Astrocyte (in vitro differentiated cells and primary cell): ENCODE measurements around the gene CD1D. TPM values are rescaled to one million over a fixed set of nuclear protein-coding genes. Genes with fewer than 3 reads are reported as not detected.

Source experiments
- DNase-seq: peaks from one replicate; pipeline ENCODE4 v3.0.0-alpha.2; 2010; ENCODE audit warnings: low read depth
- FAIRE-seq: peaks from 2 replicates; lab custom pipeline; 2011; peaks lifted over from hg19 to GRCh38; lab: Jason Lieb, UNC
- H2AFZ ChIP-seq: 2 replicates; pipeline ENCODE4 v1.6.0; 2012; ENCODE audit warnings: low read depth, low read length, inconsistent platforms
- H3K27ac ChIP-seq: 2 replicates; pipeline ENCODE4 v1.5.1; 2011; ENCODE audit warnings: low read depth, low read length, inconsistent platforms
- H3K27me3 ChIP-seq: 2 replicates; pipeline ENCODE4 v1.6.0; 2011; ENCODE audit warnings: low read length, inconsistent platforms; ENCODE audit not compliant: insufficient read depth
- H3K36me3 ChIP-seq: 2 replicates; pipeline ENCODE4 v1.5.1; 2011; ENCODE audit warnings: low read length, inconsistent platforms; ENCODE audit not compliant: insufficient read depth
- H3K4me1 ChIP-seq: 2 replicates; pipeline ENCODE4 v1.5.1; 2011; ENCODE audit warnings: low read length, inconsistent platforms; ENCODE audit not compliant: insufficient read depth
- H3K4me2 ChIP-seq: 2 replicates; pipeline ENCODE4 v1.6.0; 2012; ENCODE audit warnings: low read length, inconsistent platforms
- H3K4me3 ChIP-seq: 2 replicates; pipeline ENCODE4 v1.5.1; 2011; ENCODE audit warnings: low read depth, mild to moderate bottlenecking, low read length, inconsistent platforms; ENCODE audit not compliant: insufficient read depth
- H3K79me2 ChIP-seq: 2 replicates; pipeline ENCODE4 v1.6.0; 2012; ENCODE audit warnings: mild to moderate bottlenecking, low read length, inconsistent platforms; ENCODE audit not compliant: insufficient read depth
- H3K9ac ChIP-seq: 2 replicates; pipeline ENCODE4 v1.6.0; 2012; ENCODE audit warnings: mild to moderate bottlenecking, low read length, inconsistent platforms
- H3K9me3 ChIP-seq: 2 replicates; pipeline ENCODE4 v1.5.1; 2012; ENCODE audit warnings: low read depth, mild to moderate bottlenecking, low read length, inconsistent platforms; ENCODE audit not compliant: insufficient read depth
- H4K20me1 ChIP-seq: 2 replicates; pipeline ENCODE4 v1.6.0; 2012; ENCODE audit warnings: low read length, inconsistent platforms; ENCODE audit not compliant: insufficient read depth
- H3K27ac Mint-ChIP-seq: one replicate; pipeline ENCODE4 v1.8.0; 2021; ENCODE audit warnings: mild to moderate bottlenecking, mixed read lengths; ENCODE audit not compliant: unreplicated experiment
- H3K27me3 Mint-ChIP-seq: one replicate; pipeline ENCODE4 v1.8.0; 2021; ENCODE audit warnings: low read depth, mixed read lengths; ENCODE audit not compliant: unreplicated experiment
- H3K36me3 Mint-ChIP-seq: one replicate; pipeline ENCODE4 v1.8.0; 2021; ENCODE audit warnings: low read depth, mixed read lengths; ENCODE audit not compliant: unreplicated experiment
- H3K4me1 Mint-ChIP-seq: one replicate; pipeline ENCODE4 v1.8.0; 2021; ENCODE audit warnings: low read depth, mixed read lengths; ENCODE audit not compliant: unreplicated experiment
- H3K4me3 Mint-ChIP-seq: one replicate; pipeline ENCODE4 v1.8.0; 2021; ENCODE audit warnings: mild to moderate bottlenecking, moderate library complexity, mixed read lengths; ENCODE audit not compliant: unreplicated experiment
- H3K9me3 Mint-ChIP-seq: one replicate; pipeline ENCODE4 v1.8.0; 2021; ENCODE audit warnings: mild to moderate bottlenecking, mixed read lengths; ENCODE audit not compliant: unreplicated experiment
- EZH2 ChIP-seq: IDR thresholded peaks from 2 replicates; pipeline ENCODE4 v1.6.1; 2012; ENCODE audit warnings: mild to moderate bottlenecking, low read length, inconsistent platforms; ENCODE audit not compliant: insufficient read depth
- total RNA-seq: library from RNA; stranded (reverse); gene quantifications from 2 replicates; pipeline ENCODE4 v1.2.1, GENCODE V29; 2021
- TF ChIP-seq, protein P1 (sequence below): IDR thresholded peaks from 2 replicates; pipeline ENCODE4 v1.5.1; 2011; ENCODE audit warnings: low read depth, mild to moderate bottlenecking, inconsistent platforms, low read length, moderate library complexity; ENCODE audit not compliant: insufficient read depth

The CD1D gene
- total RNA-seq, 1 donor from 2014 or later, result 0.18 TPM

DNA sequence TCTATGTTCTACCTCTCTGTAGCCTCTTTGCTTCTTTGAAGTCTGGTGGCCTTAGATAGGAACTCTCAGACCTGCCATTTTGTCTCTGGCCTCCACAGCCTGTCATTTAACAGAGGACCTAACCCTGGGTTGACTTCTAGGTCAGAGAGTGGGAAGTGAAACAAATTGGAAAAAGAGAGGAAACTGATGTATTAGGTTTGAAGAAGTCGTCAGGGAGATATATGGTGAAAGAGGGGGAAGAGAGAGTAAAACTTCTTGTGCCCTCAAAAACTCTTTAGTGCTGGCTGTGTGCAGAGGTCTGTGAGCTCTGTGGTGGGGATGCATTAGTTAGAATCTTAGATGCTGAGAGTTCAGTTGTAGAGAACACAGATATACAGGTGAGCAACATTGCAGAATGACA, 30.2 kb upstream of the CD1D start:
- no peak overlapping the region for H3K4me3 ChIP-seq
- no peaks in the 10 kb centered on the region for H4K20me1 ChIP-seq
- no peak overlapping the region for H3K4me2 ChIP-seq
- Mint-ChIP-seq H3K36me3 (no peaks in the 10 kb centered on the region), H3K4me3 (no peak overlapping the region), H3K27ac (no peak overlapping the region), H3K9me3 (no peaks in the 10 kb centered on the region), H3K4me1 (peaks cover 21% of the 10 kb centered on the region), H3K27me3 (peaks cover 1% of the 10 kb centered on the region)
- H3K4me1 ChIP-seq, result peaks cover 10% of the 10 kb centered on the region
- TF ChIP-seq EZH2, result no peak
- TF ChIP-seq, protein P1, sequence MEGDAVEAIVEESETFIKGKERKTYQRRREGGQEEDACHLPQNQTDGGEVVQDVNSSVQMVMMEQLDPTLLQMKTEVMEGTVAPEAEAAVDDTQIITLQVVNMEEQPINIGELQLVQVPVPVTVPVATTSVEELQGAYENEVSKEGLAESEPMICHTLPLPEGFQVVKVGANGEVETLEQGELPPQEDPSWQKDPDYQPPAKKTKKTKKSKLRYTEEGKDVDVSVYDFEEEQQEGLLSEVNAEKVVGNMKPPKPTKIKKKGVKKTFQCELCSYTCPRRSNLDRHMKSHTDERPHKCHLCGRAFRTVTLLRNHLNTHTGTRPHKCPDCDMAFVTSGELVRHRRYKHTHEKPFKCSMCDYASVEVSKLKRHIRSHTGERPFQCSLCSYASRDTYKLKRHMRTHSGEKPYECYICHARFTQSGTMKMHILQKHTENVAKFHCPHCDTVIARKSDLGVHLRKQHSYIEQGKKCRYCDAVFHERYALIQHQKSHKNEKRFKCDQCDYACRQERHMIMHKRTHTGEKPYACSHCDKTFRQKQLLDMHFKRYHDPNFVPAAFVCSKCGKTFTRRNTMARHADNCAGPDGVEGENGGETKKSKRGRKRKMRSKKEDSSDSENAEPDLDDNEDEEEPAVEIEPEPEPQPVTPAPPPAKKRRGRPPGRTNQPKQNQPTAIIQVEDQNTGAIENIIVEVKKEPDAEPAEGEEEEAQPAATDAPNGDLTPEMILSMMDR, result no peak
- no peak overlapping the region for H3K27ac ChIP-seq
- H3K36me3 ChIP-seq, result no peaks in the 10 kb centered on the region
- DNase-seq (no peak), FAIRE-seq (no peak)
- peak overlapping the region; percentile 97 for H2AFZ ChIP-seq
- no peak overlapping the region for H3K9ac ChIP-seq
- no peaks in the 10 kb centered on the region for H3K79me2 ChIP-seq
- no peaks in the 10 kb centered on the region for H3K9me3 ChIP-seq
- H3K27me3 ChIP-seq, result no peaks in the 10 kb centered on the region

DNA sequence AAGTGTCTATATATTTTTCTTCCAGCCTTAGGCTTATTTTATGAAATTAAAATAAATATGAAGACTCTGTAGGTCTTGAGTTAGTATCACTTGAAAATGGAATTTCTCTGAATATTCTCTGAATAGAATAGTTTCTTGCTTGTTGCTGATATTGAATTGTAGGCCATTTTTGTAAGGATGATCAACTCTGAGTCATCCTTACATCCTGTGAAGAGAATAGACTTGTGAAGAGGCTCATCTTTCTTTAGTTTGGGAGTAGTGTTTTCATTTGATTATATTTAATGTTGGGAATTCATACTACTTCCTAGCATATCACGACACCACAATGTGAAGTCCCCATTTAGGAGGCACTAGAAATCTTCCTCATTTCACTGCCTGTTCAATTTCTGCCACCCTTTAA, 27.5 kb upstream of the CD1D start:
- Histone ChIP-seq H3K36me3 (no peaks in the 10 kb centered on the region), H3K9ac (no peak overlapping the region), H3K4me2 (no peak overlapping the region), H3K27ac (no peak overlapping the region), H3K79me2 (no peaks in the 10 kb centered on the region), H3K9me3 (no peaks in the 10 kb centered on the region), H4K20me1 (no peaks in the 10 kb centered on the region), H2AFZ (no peak overlapping the region), H3K27me3 (no peaks in the 10 kb centered on the region), H3K4me3 (no peak overlapping the region), H3K4me1 (peaks cover 4% of the 10 kb centered on the region)
- FAIRE-seq, result no peak
- no peak overlapping the region for H3K4me3 Mint-ChIP-seq
- TF ChIP-seq, protein P1, result no peak
- TF ChIP-seq EZH2, result no peak
- no peak overlapping the region for H3K27ac Mint-ChIP-seq
- H3K4me1 Mint-ChIP-seq, result peaks cover 14% of the 10 kb centered on the region
- H3K36me3 Mint-ChIP-seq, result no peaks in the 10 kb centered on the region
- DNase-seq, result no peak
- peaks cover 1% of the 10 kb centered on the region for H3K27me3 Mint-ChIP-seq
- no peaks in the 10 kb centered on the region for H3K9me3 Mint-ChIP-seq

DNA sequence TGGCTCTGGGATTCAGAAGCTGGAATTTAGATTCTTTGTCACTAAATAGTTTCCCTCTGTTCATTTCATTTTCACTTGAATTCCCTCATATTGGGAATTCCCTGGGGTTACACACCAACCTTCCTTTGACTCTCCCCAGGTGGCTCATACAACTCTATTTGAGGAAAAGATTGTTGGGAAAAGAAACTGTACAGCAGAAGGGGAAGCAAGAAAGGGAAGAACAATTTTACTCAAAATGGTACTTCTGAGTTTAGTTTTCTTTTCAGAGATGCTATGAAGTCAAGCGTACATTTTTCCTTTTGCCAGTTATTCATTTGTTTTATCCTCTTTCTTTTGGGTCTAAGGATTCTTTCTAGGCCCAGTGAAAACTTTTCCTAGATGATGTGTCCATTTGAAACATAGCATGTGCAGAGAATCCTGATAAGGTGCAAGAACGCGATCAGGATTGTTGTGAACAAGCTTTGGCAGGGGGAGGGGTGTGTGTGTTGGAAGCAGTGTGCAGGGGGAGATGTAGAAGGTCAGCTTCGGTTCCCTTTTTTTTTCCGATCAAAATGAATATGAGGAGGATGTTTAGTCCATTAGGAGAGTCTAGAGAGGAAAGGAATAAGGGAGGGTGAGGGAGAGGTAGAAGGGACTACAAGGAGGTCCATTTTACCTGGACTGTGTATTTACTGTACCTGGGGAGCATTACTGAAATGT, 26.8 kb upstream of the CD1D start:
- H3K4me1 ChIP-seq, result peaks cover 4% of the 10 kb centered on the region
- no peaks in the 10 kb centered on the region for H3K9me3 Mint-ChIP-seq
- H3K27ac Mint-ChIP-seq, result peak overlapping the region; percentile 41
- no peaks in the 10 kb centered on the region for H3K79me2 ChIP-seq
- FAIRE-seq (no peak), DNase-seq (no peak)
- no peaks in the 10 kb centered on the region for H4K20me1 ChIP-seq
- no peaks in the 10 kb centered on the region for H3K36me3 Mint-ChIP-seq
- H3K27me3 ChIP-seq, result no peaks in the 10 kb centered on the region
- peaks cover 1% of the 10 kb centered on the region for H3K27me3 Mint-ChIP-seq
- H3K4me3 Mint-ChIP-seq, result no peak overlapping the region
- no peak overlapping the region for H2AFZ ChIP-seq
- no peak for TF ChIP-seq EZH2
- TF ChIP-seq, protein P1, result no peak
- H3K36me3 ChIP-seq, result no peaks in the 10 kb centered on the region
- H3K4me3 ChIP-seq, result no peak overlapping the region
- H3K4me1 Mint-ChIP-seq, result peaks cover 14% of the 10 kb centered on the region
- H3K4me2 ChIP-seq, result no peak overlapping the region
- H3K27ac ChIP-seq, result no peak overlapping the region
- H3K9me3 ChIP-seq, result no peaks in the 10 kb centered on the region
- no peak overlapping the region for H3K9ac ChIP-seq
